Activated naive CD8-positive, alpha-beta T cell (primary cell): ENCODE measurements around the gene UNC13C.

Source experiments
- H3K27ac Mint-ChIP-seq: one replicate; pipeline ENCODE4 v1.8.0; 2021; ENCODE audit warnings: mixed read lengths
- H3K27me3 Mint-ChIP-seq: one replicate; pipeline ENCODE4 v1.8.0; 2021; ENCODE audit warnings: mixed read lengths
- H3K36me3 Mint-ChIP-seq: one replicate; pipeline ENCODE4 v1.8.0; 2021; ENCODE audit warnings: mixed read lengths
- H3K4me1 Mint-ChIP-seq: one replicate; pipeline ENCODE4 v1.8.0; 2021; ENCODE audit warnings: low read depth, mixed read lengths
- H3K4me3 Mint-ChIP-seq: one replicate; pipeline ENCODE4 v1.8.0; 2021; ENCODE audit warnings: mild to moderate bottlenecking, mixed read lengths
- H3K9me3 Mint-ChIP-seq: one replicate; pipeline ENCODE4 v1.8.0; 2021; ENCODE audit warnings: low read depth, mixed read lengths

Gene UNC13C

DNA sequence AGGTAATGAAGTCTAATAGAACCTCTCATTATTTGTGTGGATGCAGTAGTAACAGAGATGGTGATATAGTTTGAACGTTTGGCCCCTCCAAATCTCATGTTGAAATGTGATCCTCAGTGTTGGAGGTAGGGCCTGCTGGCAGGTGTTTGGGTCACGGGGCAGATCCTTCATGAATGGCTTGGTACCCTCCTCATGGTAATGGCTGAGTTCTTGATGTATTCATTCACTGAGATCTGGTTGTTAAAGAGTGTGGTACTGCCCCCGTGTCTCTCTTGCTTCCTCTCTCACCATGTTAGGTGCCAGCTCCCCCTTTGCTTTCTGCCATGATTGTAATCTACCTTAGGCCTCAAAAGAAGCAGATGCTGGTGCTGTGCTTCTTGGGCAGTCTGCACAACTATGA, 606.8 kb downstream of the UNC13C start:
- Mint-ChIP-seq H3K4me3 (no peak overlapping the region), H3K9me3 (peaks cover 10% of the 10 kb centered on the region), H3K4me1 (no peaks in the 10 kb centered on the region), H3K36me3 (no peaks in the 10 kb centered on the region), H3K27ac (no peak overlapping the region), H3K27me3 (peaks cover 2% of the 10 kb centered on the region)

DNA sequence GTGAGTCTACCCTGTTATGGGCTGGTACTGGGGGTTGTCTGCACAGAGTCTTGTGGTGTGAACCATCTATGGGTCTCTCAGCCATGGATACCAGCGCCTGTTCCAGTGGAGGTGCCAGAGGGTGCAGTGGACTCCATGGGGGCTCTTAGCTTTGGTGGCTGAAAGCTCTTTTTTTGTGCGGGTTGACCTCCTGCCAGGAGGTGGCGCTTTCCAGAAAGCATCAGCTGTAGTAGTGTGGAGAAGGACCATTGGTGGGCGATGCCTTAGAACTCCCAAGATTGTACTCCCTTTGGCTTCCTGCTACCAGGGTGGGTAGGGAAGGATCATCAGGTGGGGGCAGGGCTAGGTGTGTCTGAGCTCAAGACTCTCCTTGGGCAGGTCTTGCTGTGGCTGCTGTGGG, 615.9 kb downstream of the UNC13C start:
- Mint-ChIP-seq H3K4me3 (no peak overlapping the region), H3K27me3 (peaks cover 2% of the 10 kb centered on the region), H3K4me1 (no peaks in the 10 kb centered on the region), H3K9me3 (no peaks in the 10 kb centered on the region), H3K27ac (no peak overlapping the region), H3K36me3 (no peaks in the 10 kb centered on the region)

DNA sequence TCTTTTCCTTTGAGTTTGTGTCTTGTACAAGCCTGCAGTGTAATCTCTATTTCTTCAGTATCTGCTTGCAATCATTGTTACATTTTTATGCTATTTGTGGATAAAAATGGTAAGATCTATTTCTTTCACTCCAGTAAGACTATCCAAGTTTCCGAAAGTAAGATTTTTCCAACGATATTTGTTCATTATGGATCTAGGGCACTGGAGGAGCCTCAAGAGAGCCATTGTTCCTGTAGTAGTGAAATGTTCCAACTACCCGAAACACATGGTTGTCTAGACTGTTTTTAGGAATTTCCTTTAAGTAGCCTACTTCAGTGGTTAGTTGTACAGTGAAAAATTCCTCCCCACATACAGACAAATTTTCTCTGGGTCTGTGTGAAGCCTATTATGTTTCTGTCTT, 621.1 kb downstream of the UNC13C start:
- peaks cover 5% of the 10 kb centered on the region for H3K27me3 Mint-ChIP-seq
- H3K9me3 Mint-ChIP-seq = no peaks in the 10 kb centered on the region
- no peaks in the 10 kb centered on the region for H3K36me3 Mint-ChIP-seq
- no peak overlapping the region for H3K4me3 Mint-ChIP-seq
- no peaks in the 10 kb centered on the region for H3K4me1 Mint-ChIP-seq
- H3K27ac Mint-ChIP-seq = no peak overlapping the region

DNA sequence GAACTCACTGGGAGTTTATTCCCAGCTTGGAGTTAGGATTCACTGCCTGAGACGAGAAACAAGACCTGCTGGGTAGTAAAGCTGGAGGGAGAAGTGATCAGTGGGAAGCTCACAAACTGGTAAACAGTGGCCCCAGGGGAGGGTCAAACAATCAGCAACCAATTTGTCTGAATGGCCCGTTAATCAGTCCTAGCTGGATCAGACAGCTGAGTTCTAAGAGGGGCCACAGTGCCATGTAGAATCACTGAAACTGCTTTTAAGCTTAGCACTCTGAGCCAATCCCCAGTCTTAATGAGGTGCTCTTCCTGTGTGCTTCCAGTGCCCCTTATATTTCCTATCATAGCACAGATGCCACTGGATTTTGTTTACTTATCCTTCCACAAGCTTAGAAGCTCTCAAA, 626.8 kb downstream of the UNC13C start:
- Mint-ChIP-seq H3K9me3 (no peaks in the 10 kb centered on the region), H3K27me3 (peaks cover 5% of the 10 kb centered on the region), H3K4me1 (no peaks in the 10 kb centered on the region), H3K4me3 (no peak overlapping the region), H3K36me3 (no peaks in the 10 kb centered on the region), H3K27ac (no peak overlapping the region)

DNA sequence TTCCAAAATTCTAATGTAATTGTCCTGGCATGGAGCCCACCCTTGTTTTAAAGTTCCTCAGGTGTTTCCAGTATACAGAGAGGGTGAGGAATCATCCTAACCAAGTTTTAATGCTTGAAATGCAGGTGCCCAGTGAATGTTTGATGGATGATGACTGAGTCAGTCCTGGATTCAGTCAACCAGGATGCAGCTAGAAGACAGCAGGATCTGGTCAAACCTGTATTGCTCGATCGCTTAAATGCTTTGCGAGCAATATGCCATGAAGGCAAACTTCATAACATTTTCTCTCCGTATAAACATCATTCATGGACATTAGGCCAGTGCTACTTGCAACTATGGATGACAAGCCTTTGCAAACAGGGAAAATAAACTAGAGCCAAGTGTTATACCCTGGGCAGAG, 627.3 kb downstream of the UNC13C start:
- no peaks in the 10 kb centered on the region for H3K36me3 Mint-ChIP-seq
- no peak overlapping the region for H3K27ac Mint-ChIP-seq
- no peaks in the 10 kb centered on the region for H3K4me1 Mint-ChIP-seq
- H3K9me3 Mint-ChIP-seq = no peaks in the 10 kb centered on the region
- H3K4me3 Mint-ChIP-seq = no peak overlapping the region
- peaks cover 8% of the 10 kb centered on the region for H3K27me3 Mint-ChIP-seq

DNA sequence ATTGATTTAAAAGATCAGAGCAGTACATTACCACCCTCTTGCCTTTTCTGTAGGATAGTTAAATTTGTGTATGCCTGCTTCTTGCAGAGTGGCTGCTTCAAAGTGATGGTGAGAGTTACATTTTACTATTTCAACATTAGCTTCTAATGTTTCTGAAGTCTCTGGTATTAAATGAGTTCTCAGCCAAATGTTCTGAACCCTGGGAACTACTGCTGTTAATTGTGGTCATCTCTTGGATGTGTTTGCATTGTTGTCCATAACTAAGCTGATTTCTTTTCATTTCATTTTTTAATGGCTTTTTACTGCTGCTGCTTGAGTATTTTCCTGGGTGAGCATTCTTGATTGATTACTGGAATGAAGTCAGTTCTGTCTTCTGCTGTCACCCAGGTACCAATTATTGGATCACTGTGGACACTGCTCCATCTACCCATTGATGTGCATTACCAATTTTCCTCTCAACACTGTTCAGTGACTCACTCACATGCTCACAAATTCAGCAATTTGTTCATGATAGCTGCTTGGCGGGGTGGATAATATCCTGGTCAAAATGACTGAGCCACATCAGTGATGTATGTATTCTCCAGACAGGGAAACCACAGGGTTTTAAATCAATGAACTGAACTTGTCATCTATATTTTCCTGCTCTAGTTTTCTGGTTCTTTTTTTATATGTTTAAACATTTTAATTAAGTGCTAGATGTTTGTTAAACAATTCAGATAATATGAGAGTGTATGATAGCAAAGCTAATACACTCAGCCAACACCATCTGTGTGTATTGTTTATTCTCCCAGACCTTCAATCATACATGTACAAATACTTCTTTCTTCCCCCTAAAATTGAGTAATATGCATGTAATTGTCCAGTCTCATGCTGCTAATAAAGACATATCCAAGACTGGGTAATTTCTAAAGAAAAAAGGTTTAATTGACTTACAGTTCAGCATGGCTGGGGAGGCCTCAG, 630.9 kb downstream of the UNC13C start:
- Mint-ChIP-seq H3K9me3 (no peaks in the 10 kb centered on the region), H3K27ac (no peak overlapping the region), H3K4me3 (no peak overlapping the region), H3K27me3 (peaks cover 6% of the 10 kb centered on the region), H3K36me3 (no peaks in the 10 kb centered on the region), H3K4me1 (no peaks in the 10 kb centered on the region)

DNA sequence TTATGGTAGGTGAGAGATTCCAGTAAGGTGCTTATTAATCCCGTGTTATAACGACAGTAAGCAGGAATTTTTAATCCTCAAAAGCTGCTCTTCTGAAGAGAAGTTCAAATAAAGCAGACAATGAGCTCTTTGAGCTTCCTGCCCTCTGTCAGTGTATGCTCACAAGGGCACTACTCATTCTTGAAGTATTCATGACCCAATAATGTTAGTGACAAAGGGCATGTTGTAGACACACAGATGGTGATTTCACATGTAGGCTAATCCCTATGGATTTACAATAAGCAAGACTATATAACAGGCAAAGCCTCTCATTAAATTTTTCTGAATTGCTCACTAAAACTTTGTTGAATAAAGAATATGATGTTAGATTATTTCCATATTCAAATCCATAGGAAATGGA, 639.9 kb downstream of the UNC13C start:
- H3K4me1 Mint-ChIP-seq = no peaks in the 10 kb centered on the region
- no peaks in the 10 kb centered on the region for H3K36me3 Mint-ChIP-seq
- no peak overlapping the region for H3K4me3 Mint-ChIP-seq
- H3K27me3 Mint-ChIP-seq = no peaks in the 10 kb centered on the region
- H3K27ac Mint-ChIP-seq = no peak overlapping the region
- H3K9me3 Mint-ChIP-seq = no peaks in the 10 kb centered on the region

DNA sequence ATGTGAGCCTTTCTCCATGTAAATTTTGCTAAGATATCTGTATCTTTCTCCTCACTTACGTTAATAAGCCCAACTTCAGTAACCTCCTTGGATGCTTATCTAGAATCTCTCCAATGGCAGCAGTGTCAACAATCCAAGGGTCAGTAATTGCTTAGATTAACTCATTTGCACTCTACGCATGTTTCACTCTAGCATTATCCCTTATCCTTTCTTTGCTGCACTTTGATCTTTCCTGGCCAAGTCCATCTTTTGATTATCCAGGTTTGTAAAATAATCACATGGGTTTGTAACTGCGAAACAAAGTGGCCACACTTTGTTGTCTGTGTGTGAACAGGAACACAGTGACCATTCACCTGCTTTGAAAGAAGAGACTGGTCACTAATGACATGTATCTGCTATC, 640.9 kb downstream of the UNC13C start:
- Mint-ChIP-seq H3K4me1 (no peaks in the 10 kb centered on the region), H3K4me3 (no peak overlapping the region), H3K9me3 (no peaks in the 10 kb centered on the region), H3K27ac (no peak overlapping the region), H3K27me3 (no peaks in the 10 kb centered on the region), H3K36me3 (no peaks in the 10 kb centered on the region)

DNA sequence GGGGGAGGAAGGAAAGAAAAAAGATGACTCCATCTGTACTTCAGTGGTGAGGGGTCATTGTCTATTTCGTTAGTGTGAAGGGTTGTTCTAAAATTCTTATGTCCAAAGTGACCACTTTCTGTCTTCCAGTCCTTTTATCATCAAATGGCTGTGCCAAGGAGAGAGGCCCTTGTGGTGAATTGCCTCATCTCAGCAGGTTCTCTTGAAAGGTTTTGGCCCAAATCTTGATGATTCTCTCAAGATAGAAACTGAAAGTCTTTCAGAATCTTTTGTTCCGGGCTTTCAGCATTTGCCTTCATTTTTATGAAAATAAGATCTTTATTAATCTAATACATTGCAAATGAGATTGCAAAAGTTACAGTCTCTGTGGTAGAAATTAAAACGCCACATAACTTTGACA, 642.7 kb downstream of the UNC13C start:
- Mint-ChIP-seq H3K9me3 (no peaks in the 10 kb centered on the region), H3K27me3 (peaks cover 1% of the 10 kb centered on the region), H3K4me1 (no peaks in the 10 kb centered on the region), H3K27ac (no peak overlapping the region), H3K36me3 (no peaks in the 10 kb centered on the region), H3K4me3 (no peak overlapping the region)

DNA sequence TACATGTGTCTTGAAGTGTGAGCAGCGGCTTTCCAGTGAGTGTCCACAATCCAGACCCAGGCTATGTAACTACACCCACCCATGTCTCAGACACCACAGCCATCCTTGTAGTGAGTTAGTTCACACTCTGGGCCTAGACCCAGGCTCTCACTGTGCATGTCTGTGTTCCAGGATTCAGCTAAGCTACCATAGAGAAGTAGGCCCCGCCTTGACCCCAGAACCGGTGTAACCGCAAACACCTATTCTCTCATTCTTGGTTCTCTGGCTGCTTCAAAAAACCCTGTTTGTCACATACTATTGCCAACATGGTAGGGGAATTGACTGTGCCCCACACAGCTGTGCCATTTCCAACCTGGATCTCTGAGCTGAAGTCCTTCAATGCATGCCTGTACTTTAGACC, 657.9 kb downstream of the UNC13C start:
- Mint-ChIP-seq H3K4me3 (no peak overlapping the region), H3K9me3 (peaks cover 7% of the 10 kb centered on the region), H3K36me3 (no peaks in the 10 kb centered on the region), H3K4me1 (no peaks in the 10 kb centered on the region), H3K27me3 (no peaks in the 10 kb centered on the region), H3K27ac (no peak overlapping the region)

DNA sequence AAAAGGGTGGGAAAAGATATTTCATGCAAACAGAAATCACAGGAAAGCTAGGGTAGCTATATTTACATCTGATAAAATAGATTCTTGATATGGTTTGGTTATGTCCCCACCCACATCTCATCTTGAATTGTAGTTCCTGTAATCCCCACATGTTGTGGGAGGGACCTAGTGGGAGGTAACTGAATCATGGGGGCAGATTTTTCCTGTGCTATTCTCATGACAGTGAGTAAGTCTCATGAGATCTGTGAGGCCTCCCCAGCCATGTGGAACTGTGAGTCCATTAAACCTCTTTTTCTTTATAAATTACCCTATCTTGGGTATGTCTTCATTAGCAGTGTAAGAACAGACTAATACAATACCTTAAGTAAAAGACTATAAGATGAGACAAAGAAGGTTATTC, 660.4 kb downstream of the UNC13C start:
- no peaks in the 10 kb centered on the region for H3K36me3 Mint-ChIP-seq
- H3K4me1 Mint-ChIP-seq = no peaks in the 10 kb centered on the region
- H3K9me3 Mint-ChIP-seq = peaks cover 7% of the 10 kb centered on the region
- no peak overlapping the region for H3K4me3 Mint-ChIP-seq
- H3K27me3 Mint-ChIP-seq = no peaks in the 10 kb centered on the region
- H3K27ac Mint-ChIP-seq = no peak overlapping the region

DNA sequence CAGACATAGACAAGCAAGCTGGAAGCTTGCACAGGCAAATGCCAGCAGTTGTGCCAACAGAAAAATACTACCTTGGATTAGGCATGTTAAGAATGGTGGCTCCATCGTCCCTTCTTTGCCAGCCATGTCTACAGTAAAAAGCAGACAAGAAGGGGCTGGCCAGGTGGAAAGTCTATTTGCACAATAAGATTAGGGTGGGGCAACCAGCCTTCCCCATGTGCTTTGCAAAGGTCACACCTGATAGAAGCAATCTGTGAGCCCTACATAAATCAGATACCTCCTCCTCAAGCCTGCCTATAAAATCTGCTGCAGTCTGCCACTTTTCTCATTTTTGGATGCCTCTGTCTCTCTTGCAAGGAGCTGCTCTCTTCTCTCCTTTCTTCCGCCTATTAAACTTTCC, 662.6 kb downstream of the UNC13C start:
- no peaks in the 10 kb centered on the region for H3K36me3 Mint-ChIP-seq
- no peak overlapping the region for H3K27ac Mint-ChIP-seq
- H3K4me1 Mint-ChIP-seq = no peaks in the 10 kb centered on the region

DNA sequence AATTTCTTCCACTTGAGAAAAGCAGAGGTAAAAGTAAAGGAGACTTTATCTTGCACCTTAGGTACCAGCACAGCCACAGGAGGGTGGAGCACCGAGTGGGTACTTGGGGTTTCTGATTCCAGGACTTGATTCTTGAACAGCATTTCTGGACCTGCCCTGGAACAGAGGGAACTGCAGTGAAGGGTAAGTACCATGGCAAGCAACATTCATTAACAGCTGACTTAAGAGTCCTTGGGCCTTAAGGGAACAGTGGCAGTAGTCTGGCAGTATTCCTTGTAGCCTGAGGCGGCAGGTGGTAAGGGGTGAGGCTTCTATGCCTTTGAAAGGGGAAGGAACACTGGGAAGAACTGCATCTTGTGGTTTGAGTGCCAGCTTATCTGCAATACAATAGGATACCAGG, 666.6 kb downstream of the UNC13C start:
- Mint-ChIP-seq H3K36me3 (no peaks in the 10 kb centered on the region), H3K27me3 (no peaks in the 10 kb centered on the region), H3K9me3 (peaks cover 8% of the 10 kb centered on the region), H3K4me1 (no peaks in the 10 kb centered on the region), H3K27ac (no peak overlapping the region), H3K4me3 (no peak overlapping the region)

More for the DNA sequence above, 662.6 kb downstream of the UNC13C start:
- peaks cover 7% of the 10 kb centered on the region for H3K9me3 Mint-ChIP-seq
- no peaks in the 10 kb centered on the region for H3K27me3 Mint-ChIP-seq
- no peak overlapping the region for H3K4me3 Mint-ChIP-seq

DNA sequence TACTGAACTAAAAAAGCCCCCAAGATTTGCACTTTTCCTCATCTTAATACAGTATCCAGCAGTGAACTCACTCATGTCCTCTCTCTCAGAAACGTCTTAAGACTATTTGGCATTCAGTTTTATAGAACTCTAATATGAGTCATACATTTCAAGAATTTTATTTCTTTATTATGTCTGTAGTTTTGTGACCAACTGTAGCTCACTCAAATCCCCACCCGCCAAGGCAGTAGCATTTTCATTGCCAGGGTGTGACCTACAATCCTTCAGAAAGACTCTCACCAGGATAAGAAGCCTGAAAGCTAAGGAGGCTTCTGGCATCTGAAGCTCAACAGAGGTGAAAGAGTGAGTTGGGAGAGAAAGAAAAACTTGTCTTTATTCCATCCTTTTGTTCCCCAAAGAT, 681.4 kb downstream of the UNC13C start:
- Mint-ChIP-seq H3K36me3 (no peaks in the 10 kb centered on the region), H3K4me3 (no peak overlapping the region), H3K27me3 (no peaks in the 10 kb centered on the region), H3K9me3 (no peaks in the 10 kb centered on the region), H3K27ac (no peak overlapping the region), H3K4me1 (no peaks in the 10 kb centered on the region)

DNA sequence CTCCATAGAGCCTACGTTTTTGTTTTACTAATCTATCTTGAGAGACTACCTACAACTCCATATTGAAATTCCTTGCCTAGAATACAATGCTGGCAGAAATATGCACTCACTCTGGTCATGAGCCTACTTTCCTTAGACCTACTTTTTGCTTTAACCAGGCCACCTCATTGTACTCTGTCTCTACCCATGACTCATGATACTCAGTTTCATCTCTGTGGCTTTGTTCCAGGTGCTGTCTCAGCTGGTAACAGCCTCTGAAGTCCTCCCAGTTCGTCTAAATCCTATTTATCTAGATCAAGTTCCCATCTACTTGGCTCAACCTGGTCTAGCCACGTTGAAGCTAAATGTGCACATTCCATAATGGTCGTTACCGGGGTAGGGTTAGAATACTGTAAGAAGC, 682.1 kb downstream of the UNC13C start:
- Mint-ChIP-seq H3K36me3 (no peaks in the 10 kb centered on the region), H3K27me3 (no peaks in the 10 kb centered on the region), H3K27ac (no peak overlapping the region), H3K9me3 (no peaks in the 10 kb centered on the region), H3K4me1 (no peaks in the 10 kb centered on the region), H3K4me3 (no peak overlapping the region)

DNA sequence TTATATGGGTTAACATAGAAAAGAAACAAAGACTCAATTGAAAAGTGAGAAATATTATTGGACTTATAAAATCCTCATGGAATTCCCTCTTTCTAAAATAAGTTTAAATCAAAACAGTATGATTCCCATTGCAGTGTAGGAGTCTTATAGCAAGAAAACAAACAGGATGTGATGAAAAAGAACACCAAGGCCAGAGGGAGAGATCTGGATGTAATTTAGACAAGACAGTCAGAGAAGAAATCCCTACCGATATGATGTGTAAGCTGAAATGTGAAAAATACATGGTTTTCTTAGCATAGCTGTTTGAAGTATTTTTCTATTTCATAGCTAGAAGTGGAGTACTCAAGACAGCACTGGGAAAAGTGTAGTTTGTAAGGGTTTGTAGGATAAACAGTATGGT, 697.0 kb downstream of the UNC13C start:
- Mint-ChIP-seq H3K36me3 (no peaks in the 10 kb centered on the region), H3K4me1 (no peaks in the 10 kb centered on the region), H3K27me3 (no peaks in the 10 kb centered on the region), H3K27ac (no peak overlapping the region), H3K4me3 (no peak overlapping the region), H3K9me3 (peaks cover 20% of the 10 kb centered on the region)
